ENCODE results near the gene PCSK5. TPM values are rescaled to one million over a fixed set of nuclear protein-coding genes. Genes with fewer than 3 reads are reported as not detected.

The PCSK5 gene
- total and polyA plus RNA-seq, 2 experiments from 2014 or later = 59.1 to 71.7 TPM

DNA sequence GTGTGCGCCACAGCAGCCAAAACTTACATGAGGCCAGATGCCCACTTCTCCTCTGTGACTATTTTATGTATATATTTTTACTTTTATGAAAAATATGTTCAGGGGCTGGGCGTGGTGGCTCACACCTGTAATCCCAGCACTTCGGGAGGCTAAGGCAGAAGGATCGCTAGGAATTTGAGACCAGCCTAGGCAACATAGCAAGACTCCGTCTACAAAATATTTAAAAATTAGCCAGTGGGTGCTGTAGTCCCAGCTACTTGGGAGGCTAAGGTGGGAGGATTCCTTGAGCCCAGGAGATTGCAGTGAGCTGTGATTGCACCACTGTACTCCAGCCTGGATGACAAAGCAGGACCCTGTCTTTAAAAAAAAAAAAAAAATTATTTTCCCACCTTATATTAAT lies 420.5 kb downstream of the PCSK5 start:
- no peaks in the 10 kb centered on the region for H3K79me2 ChIP-seq
- no peaks in the 10 kb centered on the region for H3K36me3 ChIP-seq (replicated peaks; ENCODE audit: insufficient read depth, low read depth)
- no peak overlapping the region for H2AFZ ChIP-seq
- no peaks in the 10 kb centered on the region for H3K9me2 ChIP-seq (replicated peaks; ENCODE audit: insufficient read depth)
- 95% methylated on average over 5 of the region's 5 CpGs for WGBS (ENCODE audit: low lambda C conversion rate, missing lambda C conversion rate)
- H3K4me2 ChIP-seq = no peak overlapping the region
- no peak overlapping the region for H3K4me3 ChIP-seq
- no peaks in the 10 kb centered on the region for H3K9me3 ChIP-seq (ENCODE audit: low read depth)
- no peak for DNase-seq (ENCODE audit: low spot score)
- no peak for TF ChIP-seq EZH2 (IDR thresholded peaks at IDR 0.05; ENCODE audit: borderline replicate concordance)
- TF ChIP-seq, protein P1, sequence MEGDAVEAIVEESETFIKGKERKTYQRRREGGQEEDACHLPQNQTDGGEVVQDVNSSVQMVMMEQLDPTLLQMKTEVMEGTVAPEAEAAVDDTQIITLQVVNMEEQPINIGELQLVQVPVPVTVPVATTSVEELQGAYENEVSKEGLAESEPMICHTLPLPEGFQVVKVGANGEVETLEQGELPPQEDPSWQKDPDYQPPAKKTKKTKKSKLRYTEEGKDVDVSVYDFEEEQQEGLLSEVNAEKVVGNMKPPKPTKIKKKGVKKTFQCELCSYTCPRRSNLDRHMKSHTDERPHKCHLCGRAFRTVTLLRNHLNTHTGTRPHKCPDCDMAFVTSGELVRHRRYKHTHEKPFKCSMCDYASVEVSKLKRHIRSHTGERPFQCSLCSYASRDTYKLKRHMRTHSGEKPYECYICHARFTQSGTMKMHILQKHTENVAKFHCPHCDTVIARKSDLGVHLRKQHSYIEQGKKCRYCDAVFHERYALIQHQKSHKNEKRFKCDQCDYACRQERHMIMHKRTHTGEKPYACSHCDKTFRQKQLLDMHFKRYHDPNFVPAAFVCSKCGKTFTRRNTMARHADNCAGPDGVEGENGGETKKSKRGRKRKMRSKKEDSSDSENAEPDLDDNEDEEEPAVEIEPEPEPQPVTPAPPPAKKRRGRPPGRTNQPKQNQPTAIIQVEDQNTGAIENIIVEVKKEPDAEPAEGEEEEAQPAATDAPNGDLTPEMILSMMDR (IDR thresholded peaks at IDR 0.05; ENCODE audit: poor library complexity) = no peak
- TF ChIP-seq EZH2phosphoT487 (IDR thresholded peaks at IDR 0.05; ENCODE audit: low read depth, severe bottlenecking, unreplicated experiment) = no peak
- no peaks in the 10 kb centered on the region for H3K27me3 ChIP-seq
- H3K27ac ChIP-seq = no peak overlapping the region
- no peaks in the 10 kb centered on the region for H3K4me1 ChIP-seq (ENCODE audit: insufficient read depth)
- H4K20me1 ChIP-seq (ENCODE audit: insufficient read depth, poor library complexity, severe bottlenecking) = no peaks in the 10 kb centered on the region

DNA sequence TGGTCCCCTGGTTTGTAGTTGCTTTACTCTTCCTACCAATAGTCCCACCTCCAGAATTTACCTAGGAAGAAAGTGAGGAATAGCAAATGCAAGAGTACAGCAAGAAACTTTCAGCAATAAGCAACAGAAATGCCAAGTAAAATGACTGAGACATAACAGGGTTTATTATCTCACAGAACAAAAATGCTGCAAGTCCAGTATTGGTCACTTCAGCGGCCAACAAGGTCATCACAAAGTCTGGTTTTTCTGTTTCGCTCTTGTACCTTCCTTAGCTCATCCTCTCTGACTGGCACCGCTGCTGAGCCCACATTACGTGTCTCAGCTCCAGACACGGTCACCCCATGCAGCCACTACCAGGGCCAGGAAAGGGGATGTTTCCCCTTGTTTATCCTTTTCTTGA lies 421.1 kb downstream of the PCSK5 start:
- TF ChIP-seq, protein P1 (IDR thresholded peaks at IDR 0.05; ENCODE audit: poor library complexity) = no peak
- no peak for TF ChIP-seq EZH2phosphoT487 (IDR thresholded peaks at IDR 0.05; ENCODE audit: low read depth, severe bottlenecking, unreplicated experiment)
- TF ChIP-seq EZH2 (IDR thresholded peaks at IDR 0.05; ENCODE audit: borderline replicate concordance) = no peak
- H3K9me2 ChIP-seq (replicated peaks; ENCODE audit: insufficient read depth) = no peaks in the 10 kb centered on the region
- no peak overlapping the region for H3K4me3 ChIP-seq
- no peaks in the 10 kb centered on the region for H3K36me3 ChIP-seq (replicated peaks; ENCODE audit: insufficient read depth, low read depth)
- H3K27ac ChIP-seq = no peak overlapping the region
- no peak overlapping the region for H3K4me2 ChIP-seq
- no peak overlapping the region for H2AFZ ChIP-seq
- H3K79me2 ChIP-seq = no peaks in the 10 kb centered on the region
- 74% methylated on average over 5 of the region's 5 CpGs for WGBS (ENCODE audit: low lambda C conversion rate, missing lambda C conversion rate)
- H3K9me3 ChIP-seq (ENCODE audit: low read depth) = no peaks in the 10 kb centered on the region
- no peaks in the 10 kb centered on the region for H4K20me1 ChIP-seq (ENCODE audit: insufficient read depth, poor library complexity, severe bottlenecking)
- no peaks in the 10 kb centered on the region for H3K4me1 ChIP-seq (ENCODE audit: insufficient read depth)
- no peak for DNase-seq (ENCODE audit: low spot score)
- no peaks in the 10 kb centered on the region for H3K27me3 ChIP-seq

DNA sequence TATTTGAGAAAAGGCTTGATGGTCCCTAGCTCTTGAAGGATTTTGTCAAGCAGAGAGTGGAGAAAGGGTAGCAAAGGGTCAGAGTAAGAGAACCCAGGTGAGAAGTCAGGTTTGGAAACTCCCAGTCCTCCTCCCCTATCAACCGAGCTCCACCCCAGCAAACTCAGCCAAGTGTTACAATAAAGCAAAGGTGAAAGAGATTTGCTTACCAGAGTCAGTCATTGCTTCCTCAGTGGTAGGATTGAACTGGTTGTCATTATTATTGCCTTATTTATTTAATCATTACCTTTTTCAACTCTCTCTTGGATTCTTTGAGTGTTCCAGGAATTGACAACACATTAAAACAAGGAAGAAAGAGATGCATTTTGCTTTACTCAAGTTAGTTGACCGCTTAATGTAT lies 423.3 kb downstream of the PCSK5 start:
- 93% methylated on average over 2 of the region's 2 CpGs for WGBS (ENCODE audit: low lambda C conversion rate, missing lambda C conversion rate)

More for the DNA sequence above, 423.3 kb downstream of the PCSK5 start:
- no peak for TF ChIP-seq EZH2 (IDR thresholded peaks at IDR 0.05; ENCODE audit: borderline replicate concordance)
- no peak for TF ChIP-seq EZH2phosphoT487 (IDR thresholded peaks at IDR 0.05; ENCODE audit: low read depth, severe bottlenecking, unreplicated experiment)
- TF ChIP-seq, protein P1 (IDR thresholded peaks at IDR 0.05; ENCODE audit: poor library complexity) = no peak
- Histone ChIP-seq H3K36me3 (replicated peaks; ENCODE audit: insufficient read depth, low read depth) (no peaks in the 10 kb centered on the region), H3K4me2 (no peak overlapping the region), H3K27ac (peak overlapping the region; percentile 37), H3K4me1 (ENCODE audit: insufficient read depth) (no peaks in the 10 kb centered on the region), H3K27me3 (no peaks in the 10 kb centered on the region), H4K20me1 (ENCODE audit: insufficient read depth, poor library complexity, severe bottlenecking) (no peaks in the 10 kb centered on the region), H2AFZ (no peak overlapping the region), H3K4me3 (no peak overlapping the region), H3K79me2 (no peaks in the 10 kb centered on the region), H3K9me2 (replicated peaks; ENCODE audit: insufficient read depth) (no peaks in the 10 kb centered on the region), H3K9me3 (ENCODE audit: low read depth) (no peaks in the 10 kb centered on the region)
- DNase-seq (ENCODE audit: low spot score) = no peak
